GM12878 (cell line): ENCODE data around the gene CAP2. TPM values are rescaled to one million over a fixed set of nuclear protein-coding genes. Genes with fewer than 3 reads are reported as not detected.

ENCODE experiments used
- ATAC-seq: fragments of 200-7000 bp; cut with Tn5 transposase; 3 replicates; pipeline ENCODE4 v1.9.1; 2020; ENCODE audit warnings: mild to moderate bottlenecking, moderate library complexity
- BruUV-seq: library from RNA; stranded (reverse); fragments of 400-500 nt; replicated peaks from 2 replicates; lab custom pipeline; 2021; lab: Mats Ljungman, UMichigan
- CTCF ChIA-PET: fragments of 300-600 bp; sonication (Branson Sonifier 250); formaldehyde crosslinking; extraction: SDS; loops from one replicate; lab custom pipeline; 2021; ENCODE audit warnings: inconsistent platforms; lab: Yijun Ruan, JAX
- POLR2A ChIA-PET: fragments of 350-600 bp; formaldehyde crosslinking; extraction: SDS; loops from one replicate; lab custom pipeline; 2021; ENCODE audit warnings: inconsistent platforms; lab: Charles Lee
- RAD21 ChIA-PET: fragments of 300-600 bp; sonication (Branson Sonifier 250); formaldehyde crosslinking; loops from one replicate; lab custom pipeline; 2023; ENCODE audit warnings: antibody characterized with exemption; ENCODE audit not compliant: unreplicated experiment; lab: Charles Lee
- SMC1A ChIA-PET: fragments of 300-600 bp; sonication (Branson Sonifier 250); formaldehyde crosslinking; loops from one replicate; lab custom pipeline; 2023; ENCODE audit not compliant: unreplicated experiment, uncharacterized antibody; lab: Charles Lee
- DNase-seq: peaks from one replicate; pipeline ENCODE4 v3.0.0-alpha.2; 2011; ENCODE audit warnings: low read depth, low spot score
- FAIRE-seq: peaks from 3 replicates; lab custom pipeline; 2011; peaks lifted over from hg19 to GRCh38; lab: Jason Lieb, UNC
- H2AFZ ChIP-seq: 2 replicates; pipeline ENCODE4 v1.6.0; 2011; ENCODE audit warnings: low read depth, low read length, control low read depth; ENCODE audit not compliant: control insufficient read depth
- H3K27ac ChIP-seq: 2 replicates; pipeline ENCODE4 v1.5.1; 2011; ENCODE audit warnings: control low read depth; ENCODE audit not compliant: control insufficient read depth, insufficient read depth
- H3K27me3 ChIP-seq, 2 experiments: replicated peaks in 1 of 2; 2 replicates each; pipeline versions ENCODE4 v1.6.0 to v1.6.1; 2011; ENCODE audit warnings: low read length in 1 of 2; ENCODE audit not compliant: control insufficient read depth in 2 of 2, insufficient read depth in 2 of 2
- H3K36me3 ChIP-seq, 2 experiments: 2 replicates each; pipeline ENCODE4 v1.5.1; 2011; ENCODE audit warnings: low read length in 1 of 2; ENCODE audit not compliant: control insufficient read depth in 2 of 2, insufficient read depth in 2 of 2
- H3K4me1 ChIP-seq: 2 replicates; pipeline ENCODE4 v1.6.1; 2011; ENCODE audit warnings: mild to moderate bottlenecking, low read length, moderate library complexity, mixed read lengths; ENCODE audit not compliant: control insufficient read depth, insufficient read depth
- H3K4me2 ChIP-seq: 2 replicates; pipeline ENCODE4 v1.6.0; 2011; ENCODE audit warnings: control low read depth; ENCODE audit not compliant: control insufficient read depth, insufficient read depth
- H3K4me3 ChIP-seq: fragments of 200-600 bp; sonication (generic); 2 replicates; pipeline ENCODE4 v1.5.1; 2016
- H3K79me2 ChIP-seq: 2 replicates; pipeline ENCODE4 v1.6.0; 2011; ENCODE audit warnings: low read length; ENCODE audit not compliant: control insufficient read depth, insufficient read depth
- H3K9ac ChIP-seq: 2 replicates; pipeline ENCODE4 v1.8.0; 2011; ENCODE audit warnings: low read length, control low read depth, mixed read lengths; ENCODE audit not compliant: control insufficient read depth, insufficient read depth
- H3K9me3 ChIP-seq: replicated peaks from 3 replicates; pipeline ENCODE4 v1.5.1; 2011; ENCODE audit warnings: mild to moderate bottlenecking, low read length; ENCODE audit not compliant: control insufficient read depth, insufficient read depth
- H4K20me1 ChIP-seq: 2 replicates; pipeline ENCODE4 v1.6.0; 2011; ENCODE audit not compliant: control insufficient read depth, insufficient read depth
- ASH2L ChIP-seq: fragments of 300-600, 200-600 bp; sonication (generic); IDR thresholded peaks from 2 replicates; pipeline ENCODE4 v1.6.1; 2017; ENCODE audit warnings: low read depth, mild to moderate bottlenecking, borderline replicate concordance
- ATF7 ChIP-seq: fragments of 450-650 bp; IDR thresholded peaks from 2 replicates; pipeline ENCODE4 v1.6.1; 2016; ENCODE audit warnings: low read depth, mild to moderate bottlenecking
- DPF2 ChIP-seq: fragments of 450-650 bp; IDR thresholded peaks from 2 replicates; pipeline ENCODE4 v1.6.1; 2017; ENCODE audit warnings: mild to moderate bottlenecking
- IRF5 ChIP-seq: fragments of 450-650 bp; IDR thresholded peaks from 2 replicates; pipeline ENCODE4 v1.6.1; 2017; ENCODE audit warnings: borderline replicate concordance
- KLF5 ChIP-seq: fragments of 450-650 bp; IDR thresholded peaks from 2 replicates; pipeline ENCODE4 v1.6.1; 2014; ENCODE audit warnings: mild to moderate bottlenecking; ENCODE audit not compliant: partially characterized antibody
- MYC ChIP-seq: IDR thresholded peaks from 2 replicates; pipeline ENCODE4 v1.6.1; 2011; ENCODE audit warnings: mild to moderate bottlenecking, low read length, moderate library complexity, inconsistent platforms; ENCODE audit not compliant: insufficient read depth, insufficient replicate concordance, insufficient read length, severe bottlenecking
- PAX5 ChIP-seq: IDR thresholded peaks from 2 replicates; pipeline ENCODE4 v1.6.1; 2011; ENCODE audit warnings: low read depth, low read length, borderline replicate concordance
- RELA ChIP-seq: fragments of 450-650 bp; IDR thresholded peaks from 2 replicates; pipeline ENCODE4 v1.8.0; 2014; ENCODE audit warnings: borderline replicate concordance; ENCODE audit not compliant: partially characterized antibody
- SMAD1 ChIP-seq: fragments of 450-650 bp; IDR thresholded peaks from 2 replicates; pipeline ENCODE4 v1.6.1; 2018; ENCODE audit warnings: mild to moderate bottlenecking, low read depth; ENCODE audit not compliant: partially characterized antibody
- SREBF2 ChIP-seq: IDR thresholded peaks from 2 replicates; pipeline ENCODE4 v1.6.1; 2012; ENCODE audit warnings: mild to moderate bottlenecking, low read length
- STAT1 ChIP-seq: fragments of 450-650 bp; conservative IDR thresholded peaks from 2 replicates; pipeline ENCODE4 v1.6.1; 2014; ENCODE audit warnings: antibody characterized with exemption, mild to moderate bottlenecking
- TARDBP ChIP-seq: IDR thresholded peaks from 2 replicates; pipeline ENCODE4 v1.6.1; 2016; ENCODE audit warnings: borderline replicate concordance
- ZNF687 ChIP-seq: fragments of 450-650 bp; IDR thresholded peaks from 2 replicates; pipeline ENCODE4 v1.6.1; 2017; ENCODE audit warnings: mild to moderate bottlenecking, moderate library complexity
- WGBS: methylation state at CpG from one replicate; pipeline ENCODE4 v1.1.6; 2016; ENCODE audit warnings: low lambda C conversion rate; ENCODE audit not compliant: insufficient replicate concordance, insufficient coverage; ENCODE audit errors: missing lambda C conversion rate; 5-methylcytosine and 5-hydroxymethylcytosine counted together
- in situ Hi-C: fragments of 300-500 bp; cut with MboI; formaldehyde crosslinking; loops from 9 replicates; pipeline ENCODE4 v1.14.3; 2018; ENCODE audit warnings: mixed read lengths
- intact Hi-C: fragments of 100-400 bp; cut with micrococcal nuclease; formaldehyde crosslinking; loops from one replicate; pipeline ENCODE4 v1.14.2; 2022; ENCODE audit not compliant: unreplicated experiment
- polyA plus RNA-seq, 11 experiments: library from polyadenylated mRNA; depleted of rRNA in 4 of 11; unstranded in 6 of 11; stranded (reverse) in 5 of 11; fragments of >200 nt; fragmentation: Nextera tagmentation in 4 of 11; fragmentation: Illumina TruSeq in 1 of 11; extraction: Ambion mirVana in 4 of 11; extraction: Trizol in 1 of 11; gene quantifications; 1 replicate in 1 of 11; 2 replicates in 10 of 11; pipeline versions ENCODE4 v1.2.1 to v1.2.3, GENCODE V29; 2011 to 2016; ENCODE audit warnings: inconsistent platforms in 2 of 11, missing spikeins in 2 of 11, low read depth in 1 of 11
- total RNA-seq, 4 experiments: library from RNA; depleted of rRNA in 3 of 4; stranded (reverse); fragments of >200 nt in 3 of 4; fragmentation: Illumina TruSeq in 1 of 4; extraction: Trizol in 1 of 4; gene quantifications; 2 replicates each; pipeline versions ENCODE4 v1.2.1 to v1.2.3, GENCODE V29; 2013 to 2021

CAP2 gene
- total and polyA plus RNA-seq, 10 of the 15 experiments (the other 5 are each of a cell fraction or from before 2014, with no cell fraction given) = 0.10 to 2.0 (median 0.15) TPM; not detected in 7

GRCh38 chr6:17599877-17600526 lies 206.6 kb downstream of the CAP2 start, which contains the start of gene FAM8A1 (continued):
- TF ChIP-seq PAX5 = peak; percentile 79; the same call in 1 of the 2 replicates
- peak; percentile 53; the same call in 1 of the 2 replicates for TF ChIP-seq SREBF2

GRCh38 chr6:17600527-17601385 lies 207.4 kb downstream of the CAP2 start:
- ChIA-PET CTCF (interaction anchor here (0.9 to 2.5 kb wide), 7 partner anchors 8 to 537 kb away, joined by 3 to 24 read pairs (median 3); partner anchors contain the start of gene NUP153), SMC1A (interaction anchor here (0.7 to 3.2 kb wide), 8 partner anchors 9 to 169 kb away, joined by 3 to 12 read pairs (median 3); no protein-coding TSS in a partner anchor), POLR2A (interaction anchor here (0.5 to 2.5 kb wide), 6 partner anchors 60 to 888 kb away, joined by 3 to 12 read pairs (median 3); no protein-coding TSS in a partner anchor), RAD21 (interaction anchor here (0.6 to 2.0 kb wide), 10 partner anchors 10 to 246 kb away, joined by 3 to 13 read pairs (median 3); partner anchors contain the start of gene NUP153)
- Histone ChIP-seq H3K4me1 (no peaks in the 10 kb centered on the region; the same call in 1 of the 2 replicates), H3K9ac (peak overlapping the region; percentile 66), H4K20me1 (no peaks in the 10 kb centered on the region), H3K27me3 (no peaks in the 10 kb centered on the region), H3K9me3 (no peaks in the 10 kb centered on the region), H3K4me2 (peak overlapping the region; percentile 97), H3K79me2 (peaks cover 5% of the 10 kb centered on the region), H3K36me3 (no peaks in the 10 kb centered on the region; a peak in 1 of 4 replicates), H2AFZ (peak overlapping the region; percentile 95), H3K27ac (peak overlapping the region; percentile 72), H3K4me3 (peak overlapping the region; percentile 95)
- ATAC-seq (peak; percentile 73), FAIRE-seq (peak; percentile 87), DNase-seq (no peak)
- intact Hi-C loops (loop anchor here (2.0 kb wide), 1 partner anchor 106 kb away; the partner anchor contains the start of gene NUP153), in situ Hi-C loops (no loop called here)
- 1% methylated on average over 51 of the region's 77 CpGs for WGBS
- no TSS peak for BruUV-seq
- TF ChIP-seq STAT1 = no peak
- no peak for TF ChIP-seq IRF5
- no peak for TF ChIP-seq SMAD1
- TF ChIP-seq MYC = no peak
- TF ChIP-seq KLF5 = no peak
- TF ChIP-seq ASH2L = no peak
- no peak for TF ChIP-seq ATF7
- peak; percentile 75 for TF ChIP-seq DPF2
- TF ChIP-seq TARDBP = no peak
- no peak for TF ChIP-seq RELA
- TF ChIP-seq ZNF687 = peak; percentile 43; the same call in 1 of the 2 replicates
